IPS-18c (cell line): Measurements from ENCODE around the gene GFPT2.

Experiments used
- H3K4me3 ChIP-seq: 2 replicates; pipeline ENCODE4 v1.7.0; 2013; ENCODE audit warnings: low read depth, mild to moderate bottlenecking, low read length, moderate library complexity; ENCODE audit not compliant: insufficient read depth
- H3K9me3 ChIP-seq: one replicate; pipeline ENCODE4 v1.6.1; 2013; ENCODE audit warnings: mild to moderate bottlenecking, low read length, moderate library complexity; ENCODE audit not compliant: control insufficient read depth, insufficient read depth

The GFPT2 gene

GRCh38 chr5:180343110-180343830 is 9.9 kb downstream of the GFPT2 start:
- no peaks in the 10 kb centered on the region for H3K9me3 ChIP-seq
- H3K4me3 ChIP-seq, result no peak overlapping the region

GRCh38 chr5:180341595-180341994 is 11.5 kb downstream of the GFPT2 start:
- no peaks in the 10 kb centered on the region for H3K9me3 ChIP-seq
- H3K4me3 ChIP-seq, result no peak overlapping the region

- Histone ChIP-seq H3K9me3 (no peaks in the 10 kb centered on the region), H3K4me3 (no peak overlapping the region)
Observed at GRCh38 chr5:180340856-180341255, 12.3 kb downstream of the GFPT2 start.

- no peak overlapping the region for H3K4me3 ChIP-seq
- no peaks in the 10 kb centered on the region for H3K9me3 ChIP-seq
Observed at GRCh38 chr5:180339583-180340183, 13.5 kb downstream of the GFPT2 start.

- Histone ChIP-seq H3K9me3 (no peaks in the 10 kb centered on the region), H3K4me3 (no peak overlapping the region)
Observed at GRCh38 chr5:180338001-180338707, 15.0 kb downstream of the GFPT2 start.

GRCh38 chr5:180336234-180337020 is 16.7 kb downstream of the GFPT2 start:
- Histone ChIP-seq H3K4me3 (no peak overlapping the region), H3K9me3 (no peaks in the 10 kb centered on the region)

- Histone ChIP-seq H3K4me3 (no peak overlapping the region), H3K9me3 (no peaks in the 10 kb centered on the region)
Observed at GRCh38 chr5:180335614-180336233, 17.4 kb downstream of the GFPT2 start.

- H3K9me3 ChIP-seq, result no peaks in the 10 kb centered on the region
Observed at GRCh38 chr5:180334751-180335613, 18.2 kb downstream of the GFPT2 start.

GRCh38 chr5:180334176-180334575 is 19.0 kb downstream of the GFPT2 start:
- H3K4me3 ChIP-seq, result no peak overlapping the region
- no peaks in the 10 kb centered on the region for H3K9me3 ChIP-seq

More at GRCh38 chr5:180334751-180335613, 18.2 kb downstream of the GFPT2 start:
- no peak overlapping the region for H3K4me3 ChIP-seq

- no peak overlapping the region for H3K4me3 ChIP-seq
Observed at GRCh38 chr5:180333661-180334060, 19.5 kb downstream of the GFPT2 start.

GRCh38 chr5:180332861-180333260 is 20.3 kb downstream of the GFPT2 start:
- Histone ChIP-seq H3K4me3 (no peak overlapping the region), H3K9me3 (no peaks in the 10 kb centered on the region)

More at GRCh38 chr5:180333661-180334060, 19.5 kb downstream of the GFPT2 start:
- H3K9me3 ChIP-seq, result no peaks in the 10 kb centered on the region

- no peaks in the 10 kb centered on the region for H3K9me3 ChIP-seq
- H3K4me3 ChIP-seq, result no peak overlapping the region
Observed at GRCh38 chr5:180332051-180332517, 21.1 kb downstream of the GFPT2 start.

- Histone ChIP-seq H3K9me3 (no peaks in the 10 kb centered on the region), H3K4me3 (no peak overlapping the region)
Observed at GRCh38 chr5:180331647-180331950, 21.5 kb downstream of the GFPT2 start.

GRCh38 chr5:180330810-180331646 is 22.1 kb downstream of the GFPT2 start:
- Histone ChIP-seq H3K9me3 (no peaks in the 10 kb centered on the region), H3K4me3 (no peak overlapping the region)

GRCh38 chr5:180330270-180330648 is 22.9 kb downstream of the GFPT2 start:
- no peaks in the 10 kb centered on the region for H3K9me3 ChIP-seq
- H3K4me3 ChIP-seq, result no peak overlapping the region
